Tibial nerve (tissue), 4 donors: ENCODE measurements around the gene DPP3. TPM values are rescaled to one million over a fixed set of nuclear protein-coding genes. Genes with fewer than 3 reads are reported as not detected.

ENCODE experiments used
- DNase-seq, 2 donors: peaks; one replicate each; pipeline ENCODE4 v3.0.0-alpha.2; 2019; ENCODE audit warnings: low spot score in 2 of 2
- H3K27ac ChIP-seq, 4 donors: fragments of 200-600 bp; sonication (generic) in 3 of 4; one replicate each; pipeline ENCODE4 v1.5.1; 2017 to 2019; ENCODE audit warnings: mild to moderate bottlenecking in 1 of 4
- H3K27me3 ChIP-seq, 2 donors: fragments of 200-600 bp; sonication (generic) in 1 of 2; one replicate each; pipeline versions ENCODE4 v1.5.1 to v1.6.0; 2017 to 2019
- H3K36me3 ChIP-seq, 3 donors: fragments of 200-600 bp; sonication (generic); one replicate each; pipeline ENCODE4 v1.5.1; 2018 to 2019
- H3K4me1 ChIP-seq, 4 donors: fragments of 200-600 bp; sonication (generic) in 3 of 4; one replicate each; pipeline ENCODE4 v1.5.1; 2017 to 2019
- H3K4me3 ChIP-seq, 4 donors: fragments of 200-600 bp; sonication (generic) in 3 of 4; one replicate each; pipeline ENCODE4 v1.5.1; 2017 to 2019; ENCODE audit warnings: mild to moderate bottlenecking in 1 of 4, moderate library complexity in 1 of 4
- H3K9me3 ChIP-seq, 4 donors: fragments of 200-600 bp; sonication (generic) in 3 of 4; one replicate each; pipeline ENCODE4 v1.5.1; 2017 to 2019
- EP300 ChIP-seq, 2 donors: sonication (generic); formaldehyde crosslinking; IDR thresholded peaks; one replicate each; pipeline ENCODE4 v1.6.1; 2017; ENCODE audit warnings: antibody characterized with exemption in 2 of 2, mild to moderate bottlenecking in 1 of 2
- POLR2A ChIP-seq, 2 donors: fragments of 450-650 bp; IDR thresholded peaks; one replicate each; pipeline ENCODE4 v1.6.1; 2017; ENCODE audit warnings: antibody characterized with exemption in 2 of 2, mild to moderate bottlenecking in 2 of 2, moderate library complexity in 2 of 2
- WGBS, 2 donors: methylation state at CpG; one replicate each; pipeline ENCODE4 v1.1.5; 2018; 5-methylcytosine and 5-hydroxymethylcytosine counted together
- total RNA-seq, 4 donors: library from RNA; depleted of rRNA; stranded (reverse); fragments of >200 nt; gene quantifications; one replicate each; pipeline ENCODE4 v1.1.0, GENCODE V29; 2016
- TF ChIP-seq, protein P1 (sequence below), 5 experiments: fragments of 200-600 bp in 3 of 5; fragments of 450-650 bp in 2 of 5; sonication (generic) in 3 of 5; IDR thresholded peaks; one replicate each; pipeline ENCODE4 v1.5.1; 2016 to 2019; ENCODE audit warnings: antibody characterized with exemption in 5 of 5, mild to moderate bottlenecking in 3 of 5, moderate library complexity in 2 of 5

Gene DPP3
- total RNA-seq, 4 donors from 2014 or later: 12.2 to 41.8 (median 25.0) TPM

DNA sequence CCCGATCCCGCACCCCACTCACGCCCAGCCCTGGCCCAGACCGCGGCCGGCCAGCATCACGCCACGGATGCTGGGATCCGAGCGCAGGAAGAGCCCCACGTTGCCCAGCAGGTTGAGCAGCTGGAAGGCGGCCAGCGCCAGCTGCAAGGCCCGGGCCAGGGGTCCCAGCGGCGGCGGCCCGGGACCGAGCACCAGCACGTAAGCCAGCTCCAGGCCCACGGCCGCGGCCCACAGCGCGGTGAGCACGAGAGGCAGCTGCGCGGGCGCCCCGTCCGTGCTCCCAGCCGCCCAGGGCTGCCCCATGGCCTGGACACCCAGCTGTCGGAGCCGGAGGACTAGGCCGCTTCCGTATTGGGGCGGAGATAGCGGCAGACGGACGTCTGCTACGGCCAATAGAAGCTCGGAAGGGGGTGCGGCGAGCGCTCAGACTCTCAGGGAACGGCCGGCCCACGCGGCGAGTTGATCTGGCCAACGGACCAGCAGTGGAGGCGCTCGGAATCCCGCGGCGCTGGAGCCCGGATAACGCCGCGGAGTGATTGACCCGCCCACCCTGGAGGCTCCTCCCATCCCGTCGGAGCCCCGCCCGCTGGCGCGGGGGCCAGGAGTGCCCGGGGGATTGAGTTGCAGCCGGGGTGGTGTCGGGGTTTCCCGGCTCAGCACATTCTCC is 65.6 kb downstream of the DPP3 start, which contains the start of gene ZDHHC24:
ZDHHC24 (minus strand) TSS at position 348 of the 667 bp plus-strand sequence; CDS start at position 303, 45 bp downstream.
- peak; percentile 94 to 95 for DNase-seq
- peak within 1 kb of the TSS; percentile 27 to 81 (median 72) for H3K27ac ChIP-seq
- H3K4me1 ChIP-seq: peaks cover 4 to 56% (median 24%) of the 10 kb centered on the region in 4 donors
- 0% methylated on average over 33 to 61 of the region's 71 CpGs for WGBS, 2 donors
- peak within 1 kb of the TSS; percentile 65 to 98 (median 72) for H3K4me3 ChIP-seq
- H3K9me3 ChIP-seq: no peaks in the 10 kb centered on the region
- H3K27me3 ChIP-seq: no peaks in the 10 kb centered on the region
- TF ChIP-seq EP300 (IDR thresholded peaks at IDR 0.05) (peak; percentile 72 to 78), POLR2A (IDR thresholded peaks at IDR 0.05) (peak in 1 of 2 donors; percentile 35)
- TF ChIP-seq, protein P1, sequence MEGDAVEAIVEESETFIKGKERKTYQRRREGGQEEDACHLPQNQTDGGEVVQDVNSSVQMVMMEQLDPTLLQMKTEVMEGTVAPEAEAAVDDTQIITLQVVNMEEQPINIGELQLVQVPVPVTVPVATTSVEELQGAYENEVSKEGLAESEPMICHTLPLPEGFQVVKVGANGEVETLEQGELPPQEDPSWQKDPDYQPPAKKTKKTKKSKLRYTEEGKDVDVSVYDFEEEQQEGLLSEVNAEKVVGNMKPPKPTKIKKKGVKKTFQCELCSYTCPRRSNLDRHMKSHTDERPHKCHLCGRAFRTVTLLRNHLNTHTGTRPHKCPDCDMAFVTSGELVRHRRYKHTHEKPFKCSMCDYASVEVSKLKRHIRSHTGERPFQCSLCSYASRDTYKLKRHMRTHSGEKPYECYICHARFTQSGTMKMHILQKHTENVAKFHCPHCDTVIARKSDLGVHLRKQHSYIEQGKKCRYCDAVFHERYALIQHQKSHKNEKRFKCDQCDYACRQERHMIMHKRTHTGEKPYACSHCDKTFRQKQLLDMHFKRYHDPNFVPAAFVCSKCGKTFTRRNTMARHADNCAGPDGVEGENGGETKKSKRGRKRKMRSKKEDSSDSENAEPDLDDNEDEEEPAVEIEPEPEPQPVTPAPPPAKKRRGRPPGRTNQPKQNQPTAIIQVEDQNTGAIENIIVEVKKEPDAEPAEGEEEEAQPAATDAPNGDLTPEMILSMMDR (IDR thresholded peaks at IDR 0.05): peak in 1 of 5 experiments; percentile 20
- H3K36me3 ChIP-seq: peaks cover 0 to 28% (median 0%) of the 10 kb centered on the region in 3 donors

DNA sequence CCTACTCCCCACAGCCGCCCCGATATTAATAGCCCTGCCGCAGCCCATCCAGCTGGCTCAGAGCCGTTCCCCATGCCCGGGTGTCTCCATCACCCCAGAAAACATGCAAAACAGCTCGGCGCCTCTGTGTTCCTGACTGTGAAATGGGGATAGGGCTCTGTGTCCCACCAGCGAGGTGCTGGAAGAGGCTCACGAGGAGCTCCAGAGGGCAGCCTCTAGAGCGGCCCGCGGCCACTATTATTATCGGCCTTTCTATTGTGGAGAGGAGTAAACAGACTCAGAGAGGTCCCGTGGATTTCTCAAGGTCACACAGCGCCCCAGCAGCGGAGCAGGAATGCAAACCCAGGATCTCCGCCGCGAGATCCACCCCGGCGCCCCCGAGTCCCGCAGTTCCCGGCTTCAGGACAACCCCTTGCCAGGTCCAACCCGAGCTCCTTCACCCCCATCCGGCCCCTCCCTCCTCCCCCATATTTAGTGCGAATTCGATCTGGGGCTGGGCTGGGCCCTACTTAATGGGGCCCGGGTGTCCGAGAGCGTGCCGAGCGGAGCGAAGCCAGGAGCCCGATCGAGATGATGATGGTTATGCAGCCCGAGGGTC is 66.2 kb downstream of the DPP3 start, which contains the start of gene ACTN3:
ACTN3 (plus strand) TSS at position 536 of the 598 bp plus-strand sequence; CDS start at position 571, 35 bp downstream.
- peak within 1 kb of the TSS; percentile 27 to 81 (median 72) for H3K27ac ChIP-seq
- TF ChIP-seq POLR2A (IDR thresholded peaks at IDR 0.05) (no peak), EP300 (IDR thresholded peaks at IDR 0.05) (no peak)
- TF ChIP-seq, protein P1 (IDR thresholded peaks at IDR 0.05): no peak
- peaks cover 0 to 22% (median 0%) of the 10 kb centered on the region in 3 donors for H3K36me3 ChIP-seq
- peaks cover 4 to 56% (median 24%) of the 10 kb centered on the region in 4 donors for H3K4me1 ChIP-seq
- no peaks in the 10 kb centered on the region for H3K9me3 ChIP-seq
- WGBS, 2 donors: 2 to 6% methylated on average over 32 of the region's 37 CpGs
- H3K4me3 ChIP-seq: peak within 1 kb of the TSS; percentile 65 to 98 (median 72)
- H3K27me3 ChIP-seq: no peaks in the 10 kb centered on the region
- DNase-seq: peak; percentile 29 to 41

DNA sequence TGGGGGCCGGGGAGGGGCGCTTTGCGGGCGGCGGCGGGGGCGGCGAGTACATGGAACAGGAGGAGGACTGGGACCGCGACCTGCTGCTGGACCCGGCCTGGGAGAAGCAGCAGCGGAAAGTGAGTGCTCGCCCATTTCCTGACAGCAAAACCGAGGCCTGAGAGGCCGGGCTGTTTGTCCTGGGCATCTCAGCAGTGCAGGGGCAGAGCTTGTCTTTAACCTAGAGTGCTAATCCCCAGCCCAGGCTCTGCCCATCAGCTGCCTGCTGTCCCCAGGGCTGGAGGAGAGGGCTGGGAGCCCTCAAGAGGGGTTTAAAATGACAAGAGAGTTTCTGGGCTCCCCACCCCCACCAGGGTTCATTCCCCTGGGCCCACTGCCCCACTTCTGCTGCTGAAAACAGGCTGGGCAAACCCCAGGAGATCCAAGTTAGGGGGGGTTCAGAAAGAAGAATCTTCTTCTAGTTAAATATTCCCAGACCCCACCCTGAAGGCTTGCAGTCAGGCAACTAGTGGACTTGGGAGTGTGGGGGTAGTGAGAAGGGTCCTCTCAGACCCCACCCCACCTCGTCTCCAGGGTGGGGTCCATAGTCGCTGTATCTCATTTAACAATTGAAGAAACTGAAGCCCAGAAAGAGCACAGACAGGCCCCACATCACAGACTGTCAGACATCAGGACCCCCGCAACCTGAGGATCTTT is 66.9 kb downstream of the DPP3 start:
- H3K27ac ChIP-seq: peak overlapping the region in 2 of 4 donors; percentile 70 to 75
- no peaks in the 10 kb centered on the region for H3K27me3 ChIP-seq
- WGBS, 2 donors: 25 to 37% methylated on average over 18 of the region's 18 CpGs
- H3K4me1 ChIP-seq: peaks cover 4 to 55% (median 24%) of the 10 kb centered on the region in 4 donors
- no peak for DNase-seq
- no peak for TF ChIP-seq EP300 (IDR thresholded peaks at IDR 0.05)
- no peak for TF ChIP-seq POLR2A (IDR thresholded peaks at IDR 0.05)
- TF ChIP-seq, protein P1 (IDR thresholded peaks at IDR 0.05): no peak
- H3K9me3 ChIP-seq: no peaks in the 10 kb centered on the region
- peaks cover 0 to 15% (median 0%) of the 10 kb centered on the region in 3 donors for H3K36me3 ChIP-seq
- peak overlapping the region in 3 of 4 donors; percentile 65 to 74 (median 70) for H3K4me3 ChIP-seq

DNA sequence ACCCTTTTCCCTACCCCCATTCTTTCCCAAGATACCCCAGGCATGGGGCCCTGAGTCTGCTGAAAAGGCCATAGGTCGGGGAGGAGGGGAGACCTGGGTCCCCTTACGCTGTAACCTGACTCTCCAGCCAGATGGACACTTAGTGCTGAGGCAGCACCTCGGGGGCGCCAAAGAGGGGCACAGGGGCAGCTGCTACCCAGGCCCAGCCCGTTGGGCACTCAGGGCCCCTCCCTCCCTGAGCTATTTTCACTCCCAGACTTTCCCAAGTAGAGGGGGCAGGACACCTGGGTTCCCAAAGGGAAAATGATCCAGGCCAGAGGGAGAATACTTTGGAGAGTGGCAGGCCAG is 67.4 kb downstream of the DPP3 start:
- no peak for DNase-seq
- TF ChIP-seq, protein P1 (IDR thresholded peaks at IDR 0.05): no peak
- TF ChIP-seq EP300 (IDR thresholded peaks at IDR 0.05) (no peak), POLR2A (IDR thresholded peaks at IDR 0.05) (no peak)
- H3K4me1 ChIP-seq: peaks cover 4 to 50% (median 24%) of the 10 kb centered on the region in 4 donors
- no peak overlapping the region for H3K4me3 ChIP-seq
- no peaks in the 10 kb centered on the region for H3K27me3 ChIP-seq
- H3K36me3 ChIP-seq: peaks cover 0 to 10% (median 0%) of the 10 kb centered on the region in 3 donors
- no peaks in the 10 kb centered on the region for H3K9me3 ChIP-seq
- H3K27ac ChIP-seq: peak overlapping the region in 1 of 4 donors; percentile 70
- WGBS, 2 donors: 30 to 63% methylated on average over 3 of the region's 5 CpGs
